Loucy (cell line): Measurements from ENCODE around the gene ZNF185.

ENCODE experiments used
- CTCF ChIP-seq: fragments of 200-600 bp; sonication (generic); conservative IDR thresholded peaks from 2 replicates; pipeline ENCODE4 v1.5.1; 2014; ENCODE audit warnings: mild to moderate bottlenecking, antibody characterized with exemption, low read length
- EZH2phosphoT487 ChIP-seq: fragments of 200-600 bp; IDR thresholded peaks from 2 replicates; pipeline ENCODE4 v1.6.1; 2018; ENCODE audit warnings: antibody characterized with exemption, mild to moderate bottlenecking, moderate library complexity, borderline replicate concordance

GRCh38 chrX:152943826-152944225 lies 46.0 kb downstream of the ZNF185 start:
- TF ChIP-seq CTCF (no peak), EZH2phosphoT487 (no peak)
